Endothelial cell of umbilical vein (primary cell): ENCODE data around the gene ADAM20. TPM values are rescaled to one million over a fixed set of nuclear protein-coding genes. Genes with fewer than 3 reads are reported as not detected.

Experiments
- BruUV-seq: library from RNA; stranded (reverse); fragments of 400-500 nt; replicated peaks from 2 replicates; lab custom pipeline; 2021; lab: Mats Ljungman, UMichigan
- CTCF ChIA-PET: fragments of 300-600, 350-600 bp; sonication (Branson Sonifier 250); formaldehyde crosslinking; loops from one replicate; lab custom pipeline; 2021; ENCODE audit warnings: antibody characterized with exemption, inconsistent platforms; lab: Charles Lee
- POLR2A ChIA-PET: fragments of 300-600, 350-600 bp; sonication (Branson Sonifier 250); formaldehyde crosslinking; loops from one replicate; lab custom pipeline; 2021; ENCODE audit warnings: antibody characterized with exemption, inconsistent platforms; lab: Charles Lee
- DNase-seq: peaks from one replicate; pipeline ENCODE4 v3.0.0-alpha.2; 2011; ENCODE audit warnings: low read depth, low spot score
- FAIRE-seq: peaks from 2 replicates; lab custom pipeline; 2011; peaks lifted over from hg19 to GRCh38; lab: Jason Lieb, UNC
- H2AFZ ChIP-seq: 2 replicates; pipeline ENCODE4 v1.6.0; 2012; ENCODE audit warnings: low read depth, low read length, control low read depth, inconsistent platforms
- H3K27ac ChIP-seq: 2 replicates; pipeline ENCODE4 v1.5.1; 2011; ENCODE audit warnings: low read depth, mild to moderate bottlenecking, control low read depth, low read length, moderate library complexity; ENCODE audit not compliant: insufficient read depth
- H3K27me3 ChIP-seq, 2 experiments: 2 replicates each; pipeline versions ENCODE4 v1.6.0 to v1.6.1; 2011; ENCODE audit warnings: low read length in 2 of 2, mixed read lengths in 1 of 2; ENCODE audit not compliant: control insufficient read depth in 2 of 2, insufficient read depth in 2 of 2
- H3K36me3 ChIP-seq, 2 experiments: 2 replicates in 1 of 2; 3 replicates in 1 of 2; pipeline ENCODE4 v1.5.1; 2011; ENCODE audit warnings: low read length in 2 of 2, mild to moderate bottlenecking in 1 of 2, moderate library complexity in 1 of 2; ENCODE audit not compliant: control insufficient read depth in 2 of 2, insufficient read depth in 2 of 2; ENCODE audit errors: extremely low read depth in 1 of 2
- H3K4me1 ChIP-seq: 3 replicates; pipeline ENCODE4 v1.5.1; 2011; ENCODE audit warnings: mild to moderate bottlenecking, low read length; ENCODE audit not compliant: control insufficient read depth, insufficient read depth; ENCODE audit errors: extremely low read depth
- H3K4me2 ChIP-seq: 2 replicates; pipeline ENCODE4 v1.6.1; 2011; ENCODE audit warnings: low read length, control low read depth, mixed read lengths; ENCODE audit not compliant: insufficient read depth
- H3K4me3 ChIP-seq, 3 experiments: fragments of 200-600 bp in 1 of 3; sonication (generic), shearing (Covaris generic) in 1 of 3; replicated peaks in 1 of 3; 2 replicates each; pipeline ENCODE4 v1.5.1; 2011 to 2016; ENCODE audit warnings: control low read depth in 3 of 3, low read length in 3 of 3, mild to moderate bottlenecking in 2 of 3, inconsistent platforms in 1 of 3, low read depth in 1 of 3, moderate library complexity in 1 of 3; ENCODE audit not compliant: insufficient read depth in 1 of 3
- H3K79me2 ChIP-seq: 2 replicates; pipeline ENCODE4 v1.6.0; 2012; ENCODE audit warnings: low read length, inconsistent platforms; ENCODE audit not compliant: control insufficient read depth, insufficient read depth
- H3K9ac ChIP-seq: replicated peaks from 2 replicates; pipeline ENCODE3; 2011; ENCODE audit warnings: low read length, control low read depth; ENCODE audit not compliant: insufficient read depth; ENCODE audit errors: extremely low read depth
- H3K9me1 ChIP-seq: replicated peaks from 3 replicates; pipeline ENCODE4 v1.6.0; 2011; ENCODE audit warnings: mild to moderate bottlenecking, low read length; ENCODE audit not compliant: control insufficient read depth, insufficient read depth; ENCODE audit errors: extremely low read depth
- H3K9me3 ChIP-seq: replicated peaks from 2 replicates; pipeline ENCODE4 v1.5.1; 2012; ENCODE audit warnings: low read length, inconsistent platforms; ENCODE audit not compliant: control insufficient read depth, insufficient read depth
- H4K20me1 ChIP-seq: replicated peaks from 2 replicates; pipeline ENCODE3; 2011; ENCODE audit warnings: mild to moderate bottlenecking, low read length; ENCODE audit not compliant: control insufficient read depth, insufficient read depth; ENCODE audit errors: extremely low read depth
- EZH2 ChIP-seq: IDR thresholded peaks from 2 replicates; pipeline ENCODE4 v1.6.1; 2012; ENCODE audit warnings: borderline replicate concordance, low read depth, mild to moderate bottlenecking, moderate library complexity, low read length, inconsistent platforms; ENCODE audit not compliant: severe bottlenecking
- POLR2A ChIP-seq: IDR thresholded peaks from 2 replicates; pipeline ENCODE4 v1.6.1; 2012; ENCODE audit warnings: low read depth, mild to moderate bottlenecking, control low read depth, low read length
- dilution Hi-C: fragments of 300-500 bp; cut with MboI; formaldehyde crosslinking; loops from one replicate; pipeline ENCODE4 v1.15.0; 2019; ENCODE audit warnings: low sequenced_read_pairs; ENCODE audit not compliant: extremely low pct_ligation_motif_present
- intact Hi-C: fragments of 100-400 bp; cut with micrococcal nuclease; formaldehyde crosslinking; loops from one replicate; pipeline ENCODE4 v1.10.0; 2022
- polyA plus RNA-seq, 4 experiments: library from polyadenylated mRNA; depleted of rRNA in 3 of 4; stranded (reverse) in 3 of 4; unstranded in 1 of 4; fragments of >200 nt; gene quantifications; 2 replicates each; pipeline versions ENCODE4 v1.2.1 to v1.2.3, GENCODE V29; 2011 to 2012; ENCODE audit warnings: missing spikeins in 1 of 4
- total RNA-seq: library from RNA; stranded (reverse); gene quantifications from 2 replicates; pipeline ENCODE4 v1.2.3, GENCODE V29; 2021

ADAM20 gene
- total and polyA plus RNA-seq, 2 donors (not counting 3 experiments of a cell fraction or from before 2014, with no cell fraction given) = 0.06 to 0.66 TPM

GRCh38 chr14:70527501-70528105, 7.2 kb downstream of the ADAM20 start:
- H3K4me2 ChIP-seq = no peak overlapping the region
- intact Hi-C loops (no loop called here), dilution Hi-C loops (no loop called here)
- CTCF ChIA-PET = no interaction called here
- POLR2A ChIA-PET = no interaction called here
- H3K9me3 ChIP-seq = no peaks in the 10 kb centered on the region
- H3K4me3 ChIP-seq = no peak overlapping the region
- no peaks in the 10 kb centered on the region for H3K9me1 ChIP-seq
- no peaks in the 10 kb centered on the region for H3K36me3 ChIP-seq
- no peak for TF ChIP-seq POLR2A
- no peak overlapping the region for H2AFZ ChIP-seq
- H3K27ac ChIP-seq = no peak overlapping the region
- no peaks in the 10 kb centered on the region for H4K20me1 ChIP-seq
- no peaks in the 10 kb centered on the region for H3K79me2 ChIP-seq
- no TSS peak for BruUV-seq
- FAIRE-seq (no peak), DNase-seq (no peak)
- H3K4me1 ChIP-seq = no peaks in the 10 kb centered on the region
- no peak overlapping the region for H3K9ac ChIP-seq
- no peaks in the 10 kb centered on the region for H3K27me3 ChIP-seq

- POLR2A ChIA-PET = no interaction called here
These were observed 9.1 kb downstream of the ADAM20 start for GRCh38 chr14:70525691-70526090.

More at GRCh38 chr14:70525691-70526090, 9.1 kb downstream of the ADAM20 start:
- Histone ChIP-seq H2AFZ (no peak overlapping the region), H3K4me3 (no peak overlapping the region), H3K79me2 (no peaks in the 10 kb centered on the region), H4K20me1 (no peaks in the 10 kb centered on the region), H3K9me1 (no peaks in the 10 kb centered on the region), H3K27me3 (no peaks in the 10 kb centered on the region), H3K9me3 (no peaks in the 10 kb centered on the region), H3K4me2 (no peak overlapping the region), H3K4me1 (no peaks in the 10 kb centered on the region), H3K27ac (no peak overlapping the region), H3K36me3 (no peaks in the 10 kb centered on the region), H3K9ac (no peak overlapping the region)
- dilution Hi-C loops = no loop called here
- FAIRE-seq = no peak
- CTCF ChIA-PET = no interaction called here
- no peak for TF ChIP-seq EZH2
- no peak for DNase-seq
- no TSS peak for BruUV-seq
- intact Hi-C loops = no loop called here
